Effector memory CD4-positive, alpha-beta T cell (primary cell): ENCODE measurements around the gene TFCP2.

Source experiments
- DNase-seq, 3 donors: peaks; one replicate each; pipeline ENCODE4 v3.0.0-alpha.2; 2020
- H3K27ac ChIP-seq: 2 replicates; pipeline ENCODE4 v1.7.0; 2013; ENCODE audit warnings: mild to moderate bottlenecking, low read length, moderate library complexity; ENCODE audit not compliant: insufficient read depth, poor library complexity, severe bottlenecking
- H3K27me3 ChIP-seq: replicated peaks from 2 replicates; pipeline ENCODE4 v1.7.0; 2013; ENCODE audit warnings: mild to moderate bottlenecking, low read length; ENCODE audit not compliant: insufficient read depth, control insufficient read depth, poor library complexity, severe bottlenecking
- H3K36me3 ChIP-seq: 2 replicates; pipeline ENCODE4 v1.7.0; 2013; ENCODE audit warnings: mild to moderate bottlenecking, low read length, moderate library complexity; ENCODE audit not compliant: control insufficient read depth, insufficient read depth
- H3K4me1 ChIP-seq: 2 replicates; pipeline ENCODE4 v1.7.0; 2013; ENCODE audit warnings: low read length, mild to moderate bottlenecking; ENCODE audit not compliant: control insufficient read depth, insufficient read depth, poor library complexity, severe bottlenecking
- H3K4me3 ChIP-seq: 2 replicates; pipeline ENCODE4 v1.7.0; 2013; ENCODE audit warnings: low read length, low read depth, mild to moderate bottlenecking; ENCODE audit not compliant: insufficient read depth, poor library complexity, severe bottlenecking
- H3K9me3 ChIP-seq: 2 replicates; pipeline ENCODE4 v1.7.0; 2013; ENCODE audit warnings: mild to moderate bottlenecking, low read length, moderate library complexity; ENCODE audit not compliant: control insufficient read depth

TFCP2 gene

DNA sequence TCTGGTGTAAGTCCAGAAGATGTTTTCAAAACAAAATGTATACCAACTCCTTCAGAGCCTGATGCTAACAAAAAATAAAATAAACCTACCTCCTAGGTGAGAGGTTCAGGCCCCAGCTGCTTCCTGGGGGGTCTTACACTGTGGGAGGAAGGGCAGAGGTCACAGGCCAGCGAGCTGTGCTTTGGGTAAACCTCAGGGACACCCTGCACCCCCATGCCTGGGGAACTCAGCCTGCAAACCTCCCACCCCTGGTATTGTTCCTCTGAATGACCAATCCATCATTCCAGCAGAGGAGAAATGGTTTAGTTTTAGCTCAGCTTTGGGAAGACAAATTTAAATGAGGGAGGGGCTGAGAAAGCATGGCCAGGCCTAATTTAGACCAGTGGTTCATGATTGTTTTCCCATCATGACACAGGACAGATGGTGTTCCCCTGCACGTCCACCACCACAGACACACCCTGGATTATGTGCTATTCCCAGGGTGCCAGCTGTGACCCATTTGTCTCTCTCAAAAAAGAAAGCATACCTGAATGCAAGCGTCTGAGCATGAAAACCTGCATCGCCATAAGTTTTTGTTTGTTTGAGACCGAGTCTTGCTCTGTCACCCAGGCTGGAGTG is 14.5 kb upstream of the TFCP2 start:
- DNase-seq = no peak
- H3K36me3 ChIP-seq = peaks cover 12% of the 10 kb centered on the region
- H3K4me3 ChIP-seq = no peak overlapping the region
- H3K9me3 ChIP-seq = no peaks in the 10 kb centered on the region
- H3K27ac ChIP-seq = no peak overlapping the region
- H3K4me1 ChIP-seq = no peaks in the 10 kb centered on the region
- H3K27me3 ChIP-seq = no peaks in the 10 kb centered on the region

DNA sequence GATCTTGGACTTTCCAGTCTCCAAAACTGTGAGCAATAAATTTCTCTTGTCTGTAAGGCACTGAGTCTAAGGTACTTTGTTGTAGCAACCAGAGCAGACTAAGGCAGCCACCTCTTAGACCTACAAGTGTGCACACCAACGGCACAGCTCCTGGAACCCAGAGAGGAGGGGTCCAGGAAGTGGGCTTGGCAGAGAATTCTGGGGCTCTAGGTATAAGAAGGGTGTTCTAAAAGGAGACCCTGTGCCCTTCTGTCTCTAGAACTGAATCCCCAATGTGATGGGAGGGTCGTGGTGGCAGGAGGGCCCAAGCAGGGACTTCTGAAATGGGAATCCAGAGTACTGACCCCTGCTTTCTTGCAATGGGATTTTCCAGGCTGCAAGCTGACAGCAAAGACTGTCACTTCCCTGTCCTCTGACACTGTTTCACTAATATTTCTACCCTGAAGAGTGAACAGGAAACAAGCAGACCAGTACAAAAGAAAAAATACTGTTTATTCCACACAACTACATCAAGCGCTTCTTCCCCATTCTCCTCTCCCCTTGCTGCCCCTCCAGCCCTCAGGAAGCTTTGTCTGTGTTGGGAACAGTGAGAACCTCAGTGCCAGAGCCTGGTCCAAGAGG is 13.6 kb upstream of the TFCP2 start:
- H3K27me3 ChIP-seq = no peaks in the 10 kb centered on the region
- H3K9me3 ChIP-seq = no peaks in the 10 kb centered on the region
- no peak overlapping the region for H3K4me3 ChIP-seq
- H3K27ac ChIP-seq = no peak overlapping the region
- H3K4me1 ChIP-seq = no peaks in the 10 kb centered on the region
- peaks cover 12% of the 10 kb centered on the region for H3K36me3 ChIP-seq
- no peak for DNase-seq

DNA sequence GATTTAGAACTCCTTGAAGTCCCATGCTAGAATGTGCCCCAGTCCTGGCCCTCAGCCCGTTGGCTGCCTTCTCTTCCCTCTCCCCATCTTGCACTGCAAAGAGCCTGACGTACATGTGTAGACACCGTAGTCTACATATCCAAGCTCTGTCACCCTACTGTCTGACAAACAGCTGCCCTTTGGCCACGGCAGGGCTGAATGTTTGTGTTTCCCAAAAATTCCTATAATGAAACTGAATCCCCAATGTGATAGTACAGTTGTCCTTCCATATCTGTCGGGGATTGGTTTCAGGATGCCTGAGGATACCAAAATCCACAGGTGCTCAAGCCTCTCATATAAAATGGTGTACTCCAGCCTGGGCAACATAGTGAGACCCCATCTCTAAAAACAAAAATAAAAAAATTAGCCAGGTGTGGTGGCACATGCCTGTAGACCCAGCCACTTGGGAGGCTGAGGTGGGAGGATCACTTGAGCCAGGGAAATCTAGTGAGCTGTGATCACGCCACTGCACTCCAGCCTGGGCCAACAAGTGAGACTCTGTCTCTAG is 12.3 kb upstream of the TFCP2 start:
- no peaks in the 10 kb centered on the region for H3K4me1 ChIP-seq
- no peak overlapping the region for H3K27ac ChIP-seq
- no peak overlapping the region for H3K4me3 ChIP-seq
- no peak for DNase-seq
- peaks cover 5% of the 10 kb centered on the region for H3K36me3 ChIP-seq
- H3K27me3 ChIP-seq = no peaks in the 10 kb centered on the region
- no peaks in the 10 kb centered on the region for H3K9me3 ChIP-seq

DNA sequence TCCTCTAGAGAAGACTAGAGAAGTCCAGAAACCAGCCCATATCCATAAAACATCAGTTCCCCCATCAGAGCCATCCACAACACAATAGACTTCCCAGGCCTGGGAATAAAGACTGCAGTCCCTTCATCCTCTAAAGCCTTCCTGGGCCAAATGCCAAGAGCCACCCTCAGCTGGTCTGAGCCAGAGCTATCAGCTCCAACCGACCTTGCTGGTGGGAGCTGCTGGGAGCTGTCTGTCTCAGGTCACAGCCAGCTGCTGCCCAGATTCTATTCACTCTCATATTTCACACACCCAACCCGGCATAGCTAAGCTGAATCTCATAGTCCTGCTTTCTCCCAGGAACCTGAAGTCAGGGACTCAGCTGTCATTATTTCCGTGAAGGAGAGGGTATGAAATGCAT is 10.9 kb upstream of the TFCP2 start:
- H3K27ac ChIP-seq = no peak overlapping the region
- no peaks in the 10 kb centered on the region for H3K36me3 ChIP-seq
- H3K27me3 ChIP-seq = no peaks in the 10 kb centered on the region
- H3K9me3 ChIP-seq = no peaks in the 10 kb centered on the region
- no peaks in the 10 kb centered on the region for H3K4me1 ChIP-seq
- no peak overlapping the region for H3K4me3 ChIP-seq
- no peak for DNase-seq

DNA sequence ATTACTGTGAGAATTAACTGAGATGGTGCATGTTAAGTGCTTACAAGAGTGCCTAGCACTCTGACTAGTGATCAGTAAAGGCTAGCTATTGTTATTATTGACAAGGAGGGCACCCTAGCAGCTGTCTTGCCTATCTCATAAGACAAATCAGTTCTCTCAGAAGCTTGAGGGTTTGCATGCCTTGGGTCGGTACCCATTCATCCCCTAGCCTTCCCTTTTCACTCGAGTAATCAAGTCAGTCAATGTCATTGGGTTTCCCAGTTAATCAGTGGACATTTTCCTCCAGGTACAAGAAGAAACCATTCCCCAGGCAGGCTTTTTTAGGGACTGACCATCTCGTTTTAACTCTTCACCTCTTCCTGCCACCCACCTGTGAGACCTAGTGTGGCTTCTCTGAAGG is 10.4 kb upstream of the TFCP2 start:
- H3K27ac ChIP-seq = no peak overlapping the region
- no peaks in the 10 kb centered on the region for H3K4me1 ChIP-seq
- H3K36me3 ChIP-seq = no peaks in the 10 kb centered on the region
- no peaks in the 10 kb centered on the region for H3K9me3 ChIP-seq
- no peak overlapping the region for H3K4me3 ChIP-seq
- H3K27me3 ChIP-seq = no peaks in the 10 kb centered on the region
- DNase-seq = no peak

DNA sequence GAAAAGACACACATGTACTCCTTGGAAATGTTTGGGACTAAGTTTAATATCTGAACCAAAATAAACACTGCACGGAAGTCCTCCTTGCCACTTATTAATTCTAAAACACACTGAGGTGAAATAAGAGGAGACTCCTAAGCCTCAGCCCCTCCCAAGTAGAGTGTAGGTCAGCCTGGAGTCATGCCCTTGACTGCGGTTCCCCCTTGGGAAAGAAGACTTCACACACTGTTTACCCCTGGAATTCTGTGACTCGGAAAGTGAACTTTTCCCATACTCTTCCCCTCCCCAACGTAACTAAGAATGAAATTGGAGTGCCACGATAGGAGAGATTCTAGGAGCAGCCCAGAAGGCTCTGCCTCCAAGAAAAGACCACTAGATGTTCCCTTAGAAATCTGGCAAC is 8.6 kb upstream of the TFCP2 start:
- H3K9me3 ChIP-seq = no peaks in the 10 kb centered on the region
- no peaks in the 10 kb centered on the region for H3K36me3 ChIP-seq
- H3K27me3 ChIP-seq = no peaks in the 10 kb centered on the region
- no peak overlapping the region for H3K27ac ChIP-seq
- no peak for DNase-seq
- H3K4me3 ChIP-seq = no peak overlapping the region
- no peaks in the 10 kb centered on the region for H3K4me1 ChIP-seq

DNA sequence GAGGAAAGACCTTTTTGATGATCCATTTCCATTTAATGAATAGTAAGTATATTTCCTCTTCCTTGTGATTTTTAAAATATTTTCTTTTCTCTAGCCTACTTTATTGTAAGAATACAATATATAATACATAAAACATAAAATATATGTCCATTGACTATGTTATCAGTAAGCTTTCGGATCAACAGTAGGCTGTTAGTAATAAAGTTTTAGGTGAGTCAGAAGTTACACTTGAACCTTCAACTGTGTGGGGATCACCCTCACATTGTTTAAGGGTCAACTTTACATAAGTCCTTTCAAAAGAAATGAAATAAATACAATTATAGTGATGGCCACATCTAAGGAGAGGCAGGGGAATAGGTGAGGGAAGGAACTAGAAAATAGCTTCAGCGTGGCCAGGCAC is 5.0 kb upstream of the TFCP2 start:
- DNase-seq = no peak
- no peaks in the 10 kb centered on the region for H3K9me3 ChIP-seq
- H3K36me3 ChIP-seq = no peaks in the 10 kb centered on the region
- no peak overlapping the region for H3K4me3 ChIP-seq
- H3K4me1 ChIP-seq = no peaks in the 10 kb centered on the region
- no peak overlapping the region for H3K27ac ChIP-seq
- H3K27me3 ChIP-seq = no peaks in the 10 kb centered on the region

DNA sequence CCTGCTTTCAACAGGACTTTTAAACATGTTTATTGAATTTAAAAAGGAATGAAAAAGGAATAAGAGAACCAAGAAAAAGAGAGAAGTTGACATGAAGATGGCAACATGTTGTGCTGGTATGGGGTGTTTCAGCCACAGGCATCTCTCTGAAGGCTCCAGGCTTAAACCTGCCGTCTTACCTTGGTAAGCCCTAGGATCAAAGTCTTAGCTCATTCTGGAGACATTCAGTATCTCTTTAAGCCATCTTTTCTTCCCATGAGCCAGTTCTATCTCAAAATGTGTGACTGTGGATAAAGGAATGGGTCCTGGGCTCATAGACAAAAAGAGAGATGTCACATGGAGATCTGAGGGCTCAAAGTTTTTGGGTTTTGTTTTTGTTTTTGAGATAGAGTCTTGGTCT is 1.6 kb upstream of the TFCP2 start:
- no peaks in the 10 kb centered on the region for H3K36me3 ChIP-seq
- H3K4me3 ChIP-seq = no peak overlapping the region
- H3K27me3 ChIP-seq = no peaks in the 10 kb centered on the region
- no peak overlapping the region for H3K27ac ChIP-seq
- no peaks in the 10 kb centered on the region for H3K9me3 ChIP-seq
- DNase-seq = no peak
- H3K4me1 ChIP-seq = peaks cover 5% of the 10 kb centered on the region

DNA sequence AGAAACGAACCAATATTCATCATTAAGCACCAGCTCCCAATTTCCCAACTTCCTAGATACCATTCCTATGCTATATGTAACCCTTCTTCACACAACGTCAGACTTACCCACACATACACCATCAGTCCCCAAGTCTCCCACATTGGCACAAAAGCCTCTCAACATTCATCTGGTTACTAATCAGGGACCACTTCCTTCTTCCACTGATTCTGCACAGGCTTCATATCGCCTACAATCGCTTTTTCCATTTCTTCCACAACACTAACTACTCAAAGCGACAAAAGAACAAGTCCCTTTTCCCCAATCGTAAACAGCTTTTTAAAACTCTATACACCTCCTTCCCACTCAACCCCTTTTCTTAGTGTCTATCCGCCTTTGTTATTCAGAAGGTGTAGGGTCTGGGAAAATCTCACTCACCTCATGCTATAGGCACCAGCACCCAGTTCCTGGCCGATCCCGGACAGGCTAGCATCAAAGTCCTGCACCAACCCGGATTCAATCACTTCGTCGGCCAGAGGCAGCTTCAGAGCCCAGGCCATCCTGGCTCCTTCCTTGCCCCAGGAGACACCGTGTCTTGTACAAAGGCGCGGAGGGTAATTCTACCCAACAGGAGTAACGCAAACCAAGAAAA is 936 bp downstream of the TFCP2 start:
- Histone ChIP-seq H3K36me3 (no peaks in the 10 kb centered on the region), H3K9me3 (no peaks in the 10 kb centered on the region), H3K4me3 (peak overlapping the region; percentile 93), H3K27ac (peak overlapping the region; percentile 93), H3K27me3 (no peaks in the 10 kb centered on the region), H3K4me1 (peaks cover 7% of the 10 kb centered on the region)
- DNase-seq = no peak

DNA sequence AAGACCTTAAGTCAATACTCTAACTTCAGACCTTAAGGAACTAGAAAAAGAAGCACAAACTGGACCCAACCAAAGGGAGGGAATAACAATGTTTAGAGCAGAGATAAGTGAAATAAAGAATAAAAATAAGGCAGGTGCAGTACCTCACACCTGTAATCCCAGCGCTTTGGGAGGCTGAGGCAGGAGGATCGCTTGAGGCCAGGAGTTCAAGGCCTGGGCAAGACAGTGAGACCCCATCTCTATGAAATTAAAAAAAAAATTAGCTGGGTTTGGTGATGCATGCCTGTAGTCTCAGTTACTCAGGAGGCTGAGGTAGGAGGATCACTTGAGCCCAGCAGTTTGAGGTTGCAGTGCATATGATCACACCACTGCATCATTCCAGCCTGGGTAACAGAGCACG is 9.1 kb downstream of the TFCP2 start:
- H3K9me3 ChIP-seq = no peaks in the 10 kb centered on the region
- H3K27ac ChIP-seq = no peak overlapping the region
- H3K4me3 ChIP-seq = no peak overlapping the region
- no peaks in the 10 kb centered on the region for H3K27me3 ChIP-seq
- H3K36me3 ChIP-seq = no peaks in the 10 kb centered on the region
- peaks cover 2% of the 10 kb centered on the region for H3K4me1 ChIP-seq
- no peak for DNase-seq
